A673 (cell line): ENCODE data around the gene PFKFB3. TPM values are rescaled to one million over a fixed set of nuclear protein-coding genes. Genes with fewer than 3 reads are reported as not detected.
"Not testable (repeated sequence)": the region's sequence is repeated elsewhere in the genome, so short reads cannot be mapped to it uniquely, and the experiment has no call there.

Experiments
- BruUV-seq: library from RNA; stranded (reverse); fragments of 400-500 nt; replicated peaks from 2 replicates; lab custom pipeline; 2021; lab: Mats Ljungman, UMichigan
- CTCF ChIA-PET: fragments of 300-600 bp; sonication (Branson Sonifier 250); formaldehyde crosslinking; loops from one replicate; lab custom pipeline; 2022; ENCODE audit warnings: antibody characterized with exemption; lab: Charles Lee
- POLR2A ChIA-PET: fragments of 300-600 bp; sonication (Branson Sonifier 250); formaldehyde crosslinking; loops from one replicate; lab custom pipeline; 2022; ENCODE audit warnings: antibody characterized with exemption; ENCODE audit not compliant: low non-redundant PET; lab: Charles Lee
- DNase-seq: peaks from one replicate; pipeline ENCODE4 v3.0.0-alpha.2; 2015; ENCODE audit warnings: low spot score
- H3K27ac ChIP-seq: fragments of 200-600 bp; sonication (generic); 2 replicates; pipeline ENCODE4 v1.5.1; 2016; ENCODE audit warnings: mixed run types, low read depth, mild to moderate bottlenecking, mixed read lengths, antibody characterized with exemption, low read length; ENCODE audit not compliant: poor library complexity, severe bottlenecking
- H3K27me3 ChIP-seq: fragments of 200-600 bp; sonication (generic); replicated peaks from 2 replicates; pipeline ENCODE4 v1.6.1; 2017; ENCODE audit warnings: mixed run types, low read depth, mild to moderate bottlenecking, mixed read lengths, antibody characterized with exemption, low read length; ENCODE audit not compliant: insufficient read depth, poor library complexity
- H3K36me3 ChIP-seq: fragments of 200-600 bp; sonication (generic); 2 replicates; pipeline ENCODE4 v1.6.1; 2016; ENCODE audit warnings: mixed run types, mild to moderate bottlenecking, mixed read lengths, antibody characterized with exemption, low read length; ENCODE audit not compliant: insufficient read depth, poor library complexity, severe bottlenecking
- H3K4me1 ChIP-seq: fragments of 200-600 bp; sonication (generic); 2 replicates; pipeline ENCODE4 v1.6.1; 2017; ENCODE audit warnings: mixed run types, mild to moderate bottlenecking, mixed read lengths, antibody characterized with exemption, low read length; ENCODE audit not compliant: insufficient read depth, poor library complexity, severe bottlenecking
- H3K4me3 ChIP-seq: fragments of 200-600 bp; sonication (generic); 2 replicates; pipeline ENCODE4 v1.5.1; 2016; ENCODE audit warnings: low read depth, mixed run types, mild to moderate bottlenecking, mixed read lengths, low read length; ENCODE audit not compliant: poor library complexity, severe bottlenecking
- H3K9me3 ChIP-seq: fragments of 200-600 bp; sonication (generic); 2 replicates; pipeline ENCODE4 v1.6.1; 2016; ENCODE audit warnings: mixed run types, low read depth, mild to moderate bottlenecking, mixed read lengths, antibody characterized with exemption, low read length; ENCODE audit not compliant: poor library complexity, severe bottlenecking
- EZH2 ChIP-seq: fragments of 200-600 bp; sonication (generic); IDR thresholded peaks from 2 replicates; pipeline ENCODE4 v1.6.1; 2017; ENCODE audit warnings: borderline replicate concordance, low read depth, mild to moderate bottlenecking, mixed read lengths, antibody characterized with exemption, low read length; ENCODE audit not compliant: poor library complexity, severe bottlenecking
- intact Hi-C: fragments of 100-400 bp; cut with micrococcal nuclease; formaldehyde crosslinking; loops from one replicate; pipeline ENCODE4 v1.10.0; 2022; ENCODE audit not compliant: unreplicated experiment
- total RNA-seq: library from RNA; stranded (reverse); gene quantifications from 2 replicates; pipeline ENCODE4 v1.2.3, GENCODE V29; 2021
- TF ChIP-seq, protein P1 (sequence below): fragments of 300-800, 200-600 bp; sonication (generic); conservative IDR thresholded peaks from 2 replicates; pipeline ENCODE4 v1.5.1; 2017; ENCODE audit warnings: low read depth, mild to moderate bottlenecking, antibody characterized with exemption, low read length, moderate library complexity, mixed read lengths

The PFKFB3 gene
- total RNA-seq, 1 experiment from 2014 or later = 53.0 TPM

GRCh38 chr10:6204063-6204340 lies 1.3 kb downstream of the PFKFB3 start:
- ChIA-PET POLR2A (no interaction called here), CTCF (interaction anchor here (0.9 kb wide), 1 partner anchor 198 kb away, joined by 4 read pairs; no protein-coding TSS in a partner anchor)
- Histone ChIP-seq H3K36me3 (no peaks in the 10 kb centered on the region), H3K9me3 (no peaks in the 10 kb centered on the region), H3K4me1 (peaks cover 29% of the 10 kb centered on the region), H3K27ac (peak overlapping the region; percentile 48), H3K4me3 (peak overlapping the region; percentile 71), H3K27me3 (no peaks in the 10 kb centered on the region)
- no TSS peak for BruUV-seq
- intact Hi-C loops = loop anchor here (5.0 to 10.0 kb wide), 2 partner anchors 117 to 141 kb away; partner anchors contain the start of gene RBM17
- TF ChIP-seq EZH2 = no peak
- TF ChIP-seq, protein P1, sequence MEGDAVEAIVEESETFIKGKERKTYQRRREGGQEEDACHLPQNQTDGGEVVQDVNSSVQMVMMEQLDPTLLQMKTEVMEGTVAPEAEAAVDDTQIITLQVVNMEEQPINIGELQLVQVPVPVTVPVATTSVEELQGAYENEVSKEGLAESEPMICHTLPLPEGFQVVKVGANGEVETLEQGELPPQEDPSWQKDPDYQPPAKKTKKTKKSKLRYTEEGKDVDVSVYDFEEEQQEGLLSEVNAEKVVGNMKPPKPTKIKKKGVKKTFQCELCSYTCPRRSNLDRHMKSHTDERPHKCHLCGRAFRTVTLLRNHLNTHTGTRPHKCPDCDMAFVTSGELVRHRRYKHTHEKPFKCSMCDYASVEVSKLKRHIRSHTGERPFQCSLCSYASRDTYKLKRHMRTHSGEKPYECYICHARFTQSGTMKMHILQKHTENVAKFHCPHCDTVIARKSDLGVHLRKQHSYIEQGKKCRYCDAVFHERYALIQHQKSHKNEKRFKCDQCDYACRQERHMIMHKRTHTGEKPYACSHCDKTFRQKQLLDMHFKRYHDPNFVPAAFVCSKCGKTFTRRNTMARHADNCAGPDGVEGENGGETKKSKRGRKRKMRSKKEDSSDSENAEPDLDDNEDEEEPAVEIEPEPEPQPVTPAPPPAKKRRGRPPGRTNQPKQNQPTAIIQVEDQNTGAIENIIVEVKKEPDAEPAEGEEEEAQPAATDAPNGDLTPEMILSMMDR = no peak
- no peak for DNase-seq

DNA sequence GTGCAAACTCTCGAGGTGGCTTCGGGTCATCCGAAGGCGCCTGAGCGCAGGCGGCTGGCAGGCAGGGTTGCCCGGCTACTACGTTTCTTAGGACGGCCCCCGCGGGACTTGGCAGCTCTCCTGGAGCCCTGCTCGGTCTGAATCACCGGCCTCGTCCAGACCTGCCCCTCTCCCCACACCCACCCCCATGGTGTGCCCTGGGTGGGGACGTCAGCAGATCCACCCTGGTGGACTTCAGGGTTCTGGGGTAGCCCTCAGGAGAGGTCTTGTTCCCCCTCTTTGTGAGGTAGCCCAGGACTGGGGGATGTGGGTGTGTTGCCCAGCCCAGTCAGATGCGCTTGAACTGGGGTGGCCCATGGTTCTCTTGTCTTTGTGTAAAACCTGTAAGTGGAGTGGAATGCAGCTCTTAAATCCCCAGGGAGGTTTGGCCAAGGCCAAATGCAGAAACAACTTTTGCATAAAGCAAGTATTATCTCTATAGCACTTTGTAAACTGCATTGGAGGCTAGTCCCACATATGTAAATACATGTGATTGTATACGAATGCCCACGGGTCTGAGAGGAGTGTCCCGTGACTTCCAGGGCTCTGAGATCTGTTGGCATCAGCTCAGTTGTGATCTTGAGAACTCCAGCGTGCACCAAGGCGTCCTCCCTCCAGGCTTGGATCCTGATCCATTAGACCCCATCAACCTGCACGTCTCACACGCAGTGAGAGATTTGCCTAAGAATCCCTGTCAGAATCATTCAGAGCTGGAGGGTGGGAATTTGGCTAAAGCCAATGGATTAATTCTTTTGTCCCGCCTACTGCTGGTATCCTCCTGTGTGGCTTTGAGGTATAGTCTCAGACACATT lies 1.8 kb downstream of the PFKFB3 start:
- Histone ChIP-seq H3K27ac (peak overlapping the region; percentile 29), H3K9me3 (no peaks in the 10 kb centered on the region), H3K4me1 (peaks cover 30% of the 10 kb centered on the region), H3K36me3 (no peaks in the 10 kb centered on the region), H3K27me3 (no peaks in the 10 kb centered on the region), H3K4me3 (peak overlapping the region; percentile 71)
- ChIA-PET POLR2A (no interaction called here), CTCF (interaction anchor here (0.9 kb wide), 1 partner anchor 197 kb away, joined by 4 read pairs; no protein-coding TSS in a partner anchor)
- TF ChIP-seq, protein P1 = no peak
- TF ChIP-seq EZH2 = no peak
- intact Hi-C loops = loop anchor here (5.0 to 10.0 kb wide), 2 partner anchors 117 to 140 kb away; partner anchors contain the start of gene RBM17
- DNase-seq = no peak
- BruUV-seq = TSS peak; percentile 35

DNA sequence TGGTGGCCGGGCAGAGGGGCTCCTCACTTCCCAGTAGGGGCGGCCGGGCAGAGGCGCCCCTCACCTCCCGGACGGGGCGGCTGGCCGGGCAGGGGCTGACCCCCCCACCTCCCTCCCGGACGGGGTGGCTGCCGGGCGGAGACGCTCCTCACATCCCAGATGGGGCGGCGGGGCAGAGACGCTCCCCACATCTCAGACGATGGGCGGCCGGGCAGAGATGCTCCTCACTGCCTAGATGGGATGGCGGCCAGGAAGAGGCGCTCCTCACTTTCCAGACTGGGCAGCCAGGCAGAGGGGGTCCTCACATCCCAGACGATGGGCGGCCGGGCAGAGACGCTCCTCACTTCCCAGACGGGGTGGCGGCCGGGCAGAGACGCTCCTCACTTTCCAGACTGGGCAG lies 3.8 kb downstream of the PFKFB3 start:
- DNase-seq, H3K27ac ChIP-seq, BruUV-seq, H3K36me3 ChIP-seq, H3K4me3 ChIP-seq, CTCF ChIA-PET, H3K27me3 ChIP-seq, POLR2A ChIA-PET, H3K9me3 ChIP-seq: not testable (repeated sequence)
- intact Hi-C loops = loop anchor here (10.0 kb wide), 1 partner anchor 138 kb away; no protein-coding TSS in a partner anchor
- H3K4me1 ChIP-seq = peaks cover 30% of the 10 kb centered on the region
